Measurements from ENCODE around the gene ZBED1.

The ZBED1 gene

GRCh38 chrX:2452317-2452784 lies 48.4 kb downstream of the ZBED1 start:
- H3K27ac Mint-ChIP-seq, result no peak overlapping the region
- no peak overlapping the region for H3K4me3 Mint-ChIP-seq
- CTCF ChIA-PET, result no interaction called here
- H3K4me1 Mint-ChIP-seq, result no peaks in the 10 kb centered on the region
- peaks cover 4% of the 10 kb centered on the region for H3K9me3 Mint-ChIP-seq
- DNase-seq, result no peak
- peaks cover 8% of the 10 kb centered on the region for H3K36me3 Mint-ChIP-seq
- no peaks in the 10 kb centered on the region for H3K27me3 Mint-ChIP-seq

- H3K9me3 Mint-ChIP-seq, result peaks cover 9% of the 10 kb centered on the region
- no peak overlapping the region for H3K27ac Mint-ChIP-seq
- DNase-seq, result no peak
- no peaks in the 10 kb centered on the region for H3K27me3 Mint-ChIP-seq
- peaks cover 12% of the 10 kb centered on the region for H3K36me3 Mint-ChIP-seq
- CTCF ChIA-PET, result no interaction called here
- no peaks in the 10 kb centered on the region for H3K4me1 Mint-ChIP-seq
- H3K4me3 Mint-ChIP-seq, result no peak overlapping the region
Measured at GRCh38 chrX:2451501-2452316, 49.1 kb downstream of the ZBED1 start.

DNA sequence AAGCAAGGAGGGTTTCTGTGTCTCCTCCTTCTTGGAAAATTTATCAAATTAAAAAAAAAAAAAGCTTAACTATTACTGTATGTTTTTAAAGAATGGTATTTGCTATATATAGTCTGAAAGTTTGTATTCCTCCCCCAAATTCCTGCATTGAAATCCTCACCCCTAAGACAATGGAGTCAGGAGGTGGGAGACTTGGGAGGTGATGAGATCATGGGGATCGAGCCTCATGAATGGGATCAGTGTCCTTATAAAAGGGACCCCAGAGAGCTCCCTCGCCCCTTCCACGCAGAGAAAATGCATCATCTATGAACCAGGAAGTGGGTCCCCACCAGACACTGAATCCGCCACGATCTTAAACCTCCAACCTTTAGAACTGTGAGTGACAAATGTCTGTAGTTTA lies 50.1 kb downstream of the ZBED1 start:
- no peak for DNase-seq
- CTCF ChIA-PET, result no interaction called here
- Mint-ChIP-seq H3K36me3 (peaks cover 12% of the 10 kb centered on the region), H3K4me3 (no peak overlapping the region), H3K4me1 (no peaks in the 10 kb centered on the region), H3K27me3 (no peaks in the 10 kb centered on the region), H3K9me3 (peaks cover 12% of the 10 kb centered on the region), H3K27ac (no peak overlapping the region)

DNA sequence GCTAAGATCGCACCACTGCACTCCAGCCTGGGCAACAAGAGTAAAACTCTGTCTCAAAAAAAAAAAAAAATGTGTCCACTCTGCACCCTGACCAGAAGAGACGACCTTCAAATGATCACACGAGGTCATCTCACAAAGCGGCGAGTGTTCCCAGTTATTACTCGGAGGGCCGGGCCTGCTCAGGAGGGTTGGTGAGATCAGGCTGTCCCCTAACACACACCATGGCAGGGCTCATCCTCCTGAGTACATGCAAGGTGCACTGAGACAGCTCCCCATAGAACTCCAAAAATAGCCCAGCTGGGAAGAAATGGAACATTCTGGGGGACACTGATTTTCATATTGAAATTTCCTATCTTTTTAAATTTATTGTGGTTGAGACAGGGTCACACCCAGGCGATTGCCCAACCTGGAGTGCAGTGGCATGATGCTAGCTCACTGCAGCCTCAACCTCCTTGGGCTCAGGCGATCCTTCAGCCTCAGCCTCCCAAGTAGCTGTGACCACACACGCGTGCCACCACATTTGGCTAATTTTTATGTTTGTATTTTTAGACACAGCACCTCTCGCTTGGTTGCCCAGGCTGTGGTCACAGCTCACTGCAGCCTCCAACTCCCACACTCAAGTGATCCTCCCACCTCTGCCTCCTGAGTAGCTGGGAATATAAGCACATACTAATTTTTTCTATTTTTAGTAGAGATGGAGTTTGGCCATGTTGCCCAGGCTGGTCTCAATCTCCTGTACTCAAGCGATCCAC lies 51.5 kb downstream of the ZBED1 start:
- DNase-seq, result no peak
- CTCF ChIA-PET, result no interaction called here
- Mint-ChIP-seq H3K4me1 (no peaks in the 10 kb centered on the region), H3K27ac (no peak overlapping the region), H3K9me3 (peaks cover 12% of the 10 kb centered on the region), H3K4me3 (no peak overlapping the region), H3K36me3 (peaks cover 12% of the 10 kb centered on the region), H3K27me3 (no peaks in the 10 kb centered on the region)

GRCh38 chrX:2447484-2447883 lies 53.3 kb downstream of the ZBED1 start:
- CTCF ChIA-PET, result no interaction called here
- Mint-ChIP-seq H3K4me1 (no peaks in the 10 kb centered on the region), H3K9me3 (peaks cover 12% of the 10 kb centered on the region), H3K36me3 (peaks cover 8% of the 10 kb centered on the region), H3K27ac (no peak overlapping the region), H3K4me3 (no peak overlapping the region), H3K27me3 (no peaks in the 10 kb centered on the region)
- DNase-seq, result no peak

GRCh38 chrX:2446815-2447214 lies 54.0 kb downstream of the ZBED1 start:
- DNase-seq, result no peak
- Mint-ChIP-seq H3K27me3 (no peaks in the 10 kb centered on the region), H3K4me1 (peaks cover 2% of the 10 kb centered on the region), H3K36me3 (peaks cover 7% of the 10 kb centered on the region), H3K9me3 (peaks cover 12% of the 10 kb centered on the region), H3K27ac (no peak overlapping the region), H3K4me3 (no peak overlapping the region)
- CTCF ChIA-PET, result no interaction called here

DNA sequence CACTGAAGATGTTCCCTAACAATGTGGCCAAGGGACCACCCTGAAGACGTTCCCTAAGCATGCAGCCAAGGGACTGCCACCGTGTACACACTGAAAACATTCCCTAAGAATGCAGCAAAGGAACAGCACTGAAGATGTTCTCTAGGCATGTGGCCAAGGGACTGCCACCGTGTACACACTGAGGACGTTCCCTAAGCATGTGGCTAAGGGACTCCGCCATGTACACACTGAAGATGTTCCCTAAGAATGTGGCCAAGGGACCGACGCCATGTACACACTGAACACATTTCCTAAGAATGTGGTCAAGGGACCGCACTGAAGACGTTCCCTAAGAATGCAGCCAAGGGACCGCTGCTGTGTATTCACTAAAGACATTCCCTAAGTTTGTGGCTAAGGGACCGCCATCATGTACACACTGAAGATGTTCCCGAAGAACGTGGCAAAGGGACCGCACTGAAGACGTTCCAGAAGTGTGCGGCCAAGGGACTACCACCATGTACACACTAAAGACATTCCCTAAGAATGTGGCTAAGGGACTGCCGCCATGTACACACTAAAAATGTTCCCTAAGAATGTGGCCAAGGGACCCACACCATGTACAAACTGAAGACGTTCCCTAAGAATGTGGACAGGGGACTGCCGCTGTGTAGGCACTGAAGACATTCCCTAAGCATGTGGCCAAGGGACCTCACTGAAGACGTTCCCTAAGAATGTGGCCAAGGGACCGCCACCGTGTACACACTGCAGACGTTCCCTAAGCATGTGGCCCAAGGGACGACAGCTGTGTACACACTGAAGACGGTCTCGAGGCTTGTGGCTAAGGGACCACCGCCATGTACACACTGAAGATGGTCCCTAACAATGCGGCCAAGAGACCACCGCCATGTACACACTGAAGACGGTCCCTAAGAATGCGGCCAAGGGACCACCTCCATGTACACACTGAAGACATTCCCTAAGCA lies 54.8 kb downstream of the ZBED1 start:
- Mint-ChIP-seq H3K36me3 (peaks cover 8% of the 10 kb centered on the region), H3K9me3 (peaks cover 12% of the 10 kb centered on the region), H3K4me1 (peaks cover 2% of the 10 kb centered on the region), H3K27me3 (no peaks in the 10 kb centered on the region), H3K4me3 (no peak overlapping the region), H3K27ac (no peak overlapping the region)
- CTCF ChIA-PET, result no interaction called here
- DNase-seq, result no peak

- CTCF ChIA-PET, result no interaction called here
- no peak overlapping the region for H3K27ac Mint-ChIP-seq
- DNase-seq, result no peak
- H3K27me3 Mint-ChIP-seq, result no peaks in the 10 kb centered on the region
- H3K9me3 Mint-ChIP-seq, result peaks cover 11% of the 10 kb centered on the region
- no peak overlapping the region for H3K4me3 Mint-ChIP-seq
- H3K4me1 Mint-ChIP-seq, result peaks cover 2% of the 10 kb centered on the region
- peaks cover 19% of the 10 kb centered on the region for H3K36me3 Mint-ChIP-seq
Measured at GRCh38 chrX:2442694-2443093, 58.1 kb downstream of the ZBED1 start.

GRCh38 chrX:2441466-2441865 lies 59.3 kb downstream of the ZBED1 start:
- H3K4me1 Mint-ChIP-seq, result peaks cover 2% of the 10 kb centered on the region
- peaks cover under 1% of the 10 kb centered on the region for H3K9me3 Mint-ChIP-seq
- H3K27me3 Mint-ChIP-seq, result no peaks in the 10 kb centered on the region
- H3K4me3 Mint-ChIP-seq, result no peak overlapping the region
- H3K36me3 Mint-ChIP-seq, result peaks cover 15% of the 10 kb centered on the region
- CTCF ChIA-PET, result no interaction called here
- no peak for DNase-seq
- H3K27ac Mint-ChIP-seq, result no peak overlapping the region

DNA sequence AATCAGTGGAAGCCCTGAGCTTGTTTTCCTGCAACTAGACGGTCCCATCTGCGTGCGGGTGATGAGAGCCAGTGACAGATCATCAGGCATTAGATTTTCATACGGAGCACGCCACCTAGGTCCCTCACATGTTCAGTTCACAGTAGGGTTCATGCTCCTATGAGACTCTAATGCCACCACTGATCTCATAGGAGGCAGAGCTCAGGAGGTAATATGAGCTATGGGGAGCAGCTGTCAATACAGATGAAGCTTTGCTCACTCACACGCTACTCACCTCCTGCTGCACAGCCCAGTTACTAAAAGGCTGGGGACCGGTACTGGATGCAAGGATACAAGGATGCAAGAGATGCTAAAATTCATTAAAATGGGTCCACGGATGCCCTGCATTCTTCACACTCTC lies 61.2 kb downstream of the ZBED1 start:
- H3K36me3 Mint-ChIP-seq, result peaks cover 15% of the 10 kb centered on the region
- CTCF ChIA-PET, result no interaction called here
- no peak overlapping the region for H3K4me3 Mint-ChIP-seq
- no peaks in the 10 kb centered on the region for H3K27me3 Mint-ChIP-seq
- no peak for DNase-seq
- H3K9me3 Mint-ChIP-seq, result no peaks in the 10 kb centered on the region
- H3K27ac Mint-ChIP-seq, result no peak overlapping the region
- H3K4me1 Mint-ChIP-seq, result peaks cover 2% of the 10 kb centered on the region

Data from activated naive CD4-positive, alpha-beta T cell treated with anti-CD3 and anti-CD28 coated beads, Interleukin-2, amount 10 ng/mL, durations not matched to agents 7 days and 5 days (primary cell).